Smooth muscle cell (in vitro differentiated cells): Measurements from ENCODE around the gene BCAP31. TPM values are rescaled to one million over a fixed set of nuclear protein-coding genes. Genes with fewer than 3 reads are reported as not detected.
"Not testable (repeated sequence)": the region's sequence is repeated elsewhere in the genome, so short reads cannot be mapped to it uniquely, and the experiment has no call there.

Experiments
- DNase-seq: peaks from one replicate; lab custom pipeline; 2025; ENCODE audit not compliant: unreplicated experiment; lab: John Stamatoyannopoulos, UW
- H2AFZ ChIP-seq: fragments of 200-600 bp; sonication (generic); 2 replicates; pipeline ENCODE4 v1.6.0; 2016; ENCODE audit warnings: antibody characterized with exemption, low read depth, mild to moderate bottlenecking
- H3F3A ChIP-seq: fragments of 200-600 bp; sonication (generic); 2 replicates; pipeline ENCODE4 v1.6.0; 2017; ENCODE audit warnings: antibody characterized with exemption, low read depth
- H3K27ac ChIP-seq: fragments of 200-600 bp; sonication (generic); 2 replicates; pipeline ENCODE4 v1.5.1; 2016; ENCODE audit warnings: low read depth, mild to moderate bottlenecking
- H3K27me3 ChIP-seq: fragments of 200-600 bp; sonication (generic); 2 replicates; pipeline ENCODE4 v1.6.1; 2016; ENCODE audit warnings: low read depth, mild to moderate bottlenecking
- H3K36me3 ChIP-seq: fragments of 200-600 bp; sonication (generic); 2 replicates; pipeline ENCODE4 v1.5.1; 2016; ENCODE audit warnings: low read depth
- H3K4me1 ChIP-seq: fragments of 200-600 bp; sonication (generic); 2 replicates; pipeline ENCODE4 v1.5.1; 2016; ENCODE audit warnings: low read depth
- H3K4me2 ChIP-seq: fragments of 200-600 bp; sonication (generic); 2 replicates; pipeline ENCODE4 v1.6.0; 2016; ENCODE audit warnings: mild to moderate bottlenecking
- H3K4me3 ChIP-seq: fragments of 200-600 bp; sonication (generic); 2 replicates; pipeline ENCODE4 v1.5.1; 2016; ENCODE audit warnings: mild to moderate bottlenecking
- H3K79me2 ChIP-seq: fragments of 200-600 bp; sonication (generic); 2 replicates; pipeline ENCODE4 v1.6.0; 2016; ENCODE audit warnings: low read depth, mild to moderate bottlenecking
- H3K9ac ChIP-seq: fragments of 200-600 bp; sonication (generic); 2 replicates; pipeline ENCODE4 v1.6.0; 2016; ENCODE audit warnings: low read depth
- H3K9me3 ChIP-seq: fragments of 200-600 bp; sonication (generic); replicated peaks from 2 replicates; pipeline ENCODE4 v1.5.1; 2016; ENCODE audit warnings: low read depth
- H4K20me1 ChIP-seq: fragments of 200-600 bp; sonication (generic); 2 replicates; pipeline ENCODE4 v1.6.0; 2016; ENCODE audit warnings: low read depth
- CTCF ChIP-seq: fragments of 200-600 bp; sonication (generic); IDR thresholded peaks from 2 replicates; pipeline ENCODE4 v1.5.1; 2017; ENCODE audit warnings: borderline replicate concordance, mild to moderate bottlenecking, antibody characterized with exemption; ENCODE audit not compliant: insufficient read depth, poor library complexity, severe bottlenecking
- WGBS: methylation state at CpG from one replicate; pipeline ENCODE4 v1.1.7; 2016; ENCODE audit warnings: low lambda C conversion rate; 5-methylcytosine and 5-hydroxymethylcytosine counted together
- polyA plus RNA-seq: library from polyadenylated mRNA; unstranded; fragments of >200 nt; fragmentation: Nextera tagmentation; extraction: Ambion mirVana; gene quantifications from 2 replicates; pipeline ENCODE4 v1.2.1, GENCODE V29; 2016
- total RNA-seq: library from RNA; depleted of rRNA; stranded (reverse); fragments of >200 nt; gene quantifications from 2 replicates; pipeline ENCODE4 v1.2.3, GENCODE V29; 2014

BCAP31 gene
- total and polyA plus RNA-seq, 2 experiments from 2014 or later: 139 to 207 TPM

GRCh38 chrX:153731845-153732215, 7.6 kb upstream of the BCAP31 start:
- no peaks in the 10 kb centered on the region for H3F3A ChIP-seq
- no peaks in the 10 kb centered on the region for H3K9me3 ChIP-seq
- TF ChIP-seq CTCF: no peak
- no peak overlapping the region for H3K4me3 ChIP-seq
- no peak overlapping the region for H3K27ac ChIP-seq
- no peak overlapping the region for H3K4me2 ChIP-seq
- no peaks in the 10 kb centered on the region for H3K36me3 ChIP-seq
- peaks cover 7% of the 10 kb centered on the region for H3K79me2 ChIP-seq
- H4K20me1 ChIP-seq: no peaks in the 10 kb centered on the region
- DNase-seq: no peak
- 83% methylated on average over 3 of the region's 3 CpGs for WGBS
- H3K9ac ChIP-seq: no peak overlapping the region
- no peaks in the 10 kb centered on the region for H3K27me3 ChIP-seq
- H3K4me1 ChIP-seq: no peaks in the 10 kb centered on the region
- no peak overlapping the region for H2AFZ ChIP-seq

- Histone ChIP-seq H2AFZ (no peak overlapping the region), H3F3A (no peaks in the 10 kb centered on the region), H3K4me3 (no peak overlapping the region), H3K79me2 (peaks cover 7% of the 10 kb centered on the region), H3K4me1 (no peaks in the 10 kb centered on the region), H4K20me1 (no peaks in the 10 kb centered on the region), H3K36me3 (no peaks in the 10 kb centered on the region), H3K27me3 (no peaks in the 10 kb centered on the region), H3K4me2 (no peak overlapping the region), H3K9me3 (no peaks in the 10 kb centered on the region), H3K27ac (no peak overlapping the region), H3K9ac (no peak overlapping the region)
- DNase-seq: no peak
- 90% methylated on average over 6 of the region's 6 CpGs for WGBS
- no peak for TF ChIP-seq CTCF
These were observed 7.1 kb upstream of the BCAP31 start for GRCh38 chrX:153731117-153731844.

GRCh38 chrX:153730115-153730514, 5.9 kb upstream of the BCAP31 start:
- not testable (repeated sequence) for H3K4me2 ChIP-seq, H3K27ac ChIP-seq
- WGBS: 94% methylated on average over 23 of the region's 23 CpGs

GRCh38 chrX:153728951-153729631, 4.9 kb upstream of the BCAP31 start:
- Histone ChIP-seq H3K79me2 (peaks cover 7% of the 10 kb centered on the region), H3F3A (no peaks in the 10 kb centered on the region), H3K27me3 (no peaks in the 10 kb centered on the region), H3K36me3 (no peaks in the 10 kb centered on the region), H3K4me2 (no peak overlapping the region), H2AFZ (no peak overlapping the region), H3K9me3 (no peaks in the 10 kb centered on the region), H3K27ac (no peak overlapping the region), H3K4me1 (no peaks in the 10 kb centered on the region), H3K4me3 (no peak overlapping the region), H4K20me1 (no peaks in the 10 kb centered on the region), H3K9ac (no peak overlapping the region)
- DNase-seq: no peak
- WGBS: 95% methylated on average over 23 of the region's 23 CpGs
- no peak for TF ChIP-seq CTCF

More at GRCh38 chrX:153730115-153730514, 5.9 kb upstream of the BCAP31 start:
- not testable (repeated sequence) for H3K9ac ChIP-seq, H3K4me3 ChIP-seq, H3F3A ChIP-seq, H3K79me2 ChIP-seq, H3K9me3 ChIP-seq, DNase-seq, H3K27me3 ChIP-seq, H2AFZ ChIP-seq, H4K20me1 ChIP-seq, H3K36me3 ChIP-seq, H3K4me1 ChIP-seq
